GM21529 (cell line): ENCODE results near the gene LGALS3BP.

Source experiments
- ATAC-seq: cut with Tn5 transposase; IDR thresholded peaks from one replicate; pipeline ENCODE4 v1.9.1; 2021; ENCODE audit not compliant: unreplicated experiment

The LGALS3BP gene

DNA sequence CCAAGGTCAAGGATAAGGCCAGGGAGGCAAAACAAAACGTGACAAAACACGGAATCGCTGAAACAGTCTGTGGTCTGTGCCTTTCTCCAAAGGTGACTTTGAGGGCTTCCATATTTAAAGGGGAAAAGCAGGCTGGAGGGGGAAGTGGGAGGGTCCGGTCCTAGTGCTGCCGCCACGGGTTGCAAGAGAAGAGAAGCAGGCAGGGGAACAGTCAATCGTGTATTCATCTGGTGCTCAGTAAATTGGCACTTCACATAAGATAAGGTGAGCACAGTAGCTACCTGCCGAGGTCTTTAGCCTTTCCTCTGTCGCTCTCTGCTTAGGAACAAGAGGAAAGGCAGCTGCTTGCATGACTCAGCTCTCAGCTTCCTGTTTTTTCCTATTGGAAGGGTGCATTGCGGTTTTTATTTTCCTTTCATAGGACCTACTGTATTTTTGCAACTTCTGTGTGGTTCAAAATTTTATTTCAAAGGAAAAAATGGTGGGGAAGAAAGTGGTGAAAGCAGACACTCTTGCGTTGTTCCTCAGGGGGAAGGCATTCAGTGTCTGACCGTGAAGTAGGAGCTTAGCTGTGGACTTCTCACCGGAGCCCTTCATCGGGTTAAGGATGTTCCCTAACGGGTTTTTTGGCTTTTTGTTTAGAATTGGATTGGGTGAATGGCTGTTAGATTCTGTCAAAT, 7.1 kb upstream of the LGALS3BP start:
- ATAC-seq, result no peak

DNA sequence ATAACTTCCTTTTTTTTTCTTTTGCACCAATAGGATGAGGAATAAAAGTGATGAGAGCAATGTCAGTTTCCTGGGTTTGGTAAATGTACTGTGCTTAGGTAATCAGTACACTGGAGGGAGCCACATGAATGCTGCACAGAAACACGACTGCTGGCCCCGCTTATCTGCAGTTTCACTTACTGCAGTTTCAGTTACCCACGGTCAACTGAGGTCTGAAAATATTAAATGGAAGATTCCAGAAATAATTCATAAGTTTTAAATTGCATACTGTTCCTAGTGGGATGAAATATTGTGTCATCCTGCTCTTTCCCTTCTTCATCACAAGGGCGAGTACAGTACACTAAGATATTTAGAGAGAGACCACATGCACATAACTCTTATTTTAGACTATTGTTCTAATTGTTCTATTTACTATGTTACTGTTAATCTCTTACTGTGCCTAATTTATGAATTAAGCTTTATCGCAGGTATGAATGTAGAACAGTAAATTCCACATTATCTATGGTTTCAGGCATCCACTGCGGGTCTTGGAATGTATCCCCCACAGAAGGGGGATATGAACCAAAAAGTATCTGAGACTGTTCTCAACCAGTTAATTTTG, 6.4 kb upstream of the LGALS3BP start:
- ATAC-seq, result no peak

- no peak for ATAC-seq
These were observed 5.7 kb upstream of the LGALS3BP start for GRCh38 chr17:78985395-78985794.

GRCh38 chr17:78981010-78981888, 1.5 kb upstream of the LGALS3BP start:
- ATAC-seq, result no peak

DNA sequence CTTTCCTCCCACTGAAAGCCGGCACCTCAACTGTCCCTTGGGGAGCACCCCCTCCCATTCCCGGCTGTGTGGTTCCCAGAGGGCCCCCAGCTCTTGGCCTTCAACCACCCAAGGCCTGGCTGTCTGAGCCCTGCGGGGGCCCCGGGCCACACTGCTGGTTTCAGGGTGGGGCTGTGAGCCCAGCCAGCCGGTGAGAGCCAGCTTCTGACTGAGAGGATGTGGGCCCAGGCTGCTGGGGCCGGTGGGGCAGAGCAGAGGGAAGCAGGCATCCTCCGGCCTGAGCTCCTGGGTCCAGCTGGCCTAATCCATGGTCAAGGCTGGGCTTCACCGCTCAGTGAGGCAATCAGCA, 875 bp upstream of the LGALS3BP start:
- ATAC-seq, result no peak

- ATAC-seq, result no peak
These were observed 1.4 kb downstream of the LGALS3BP start for GRCh38 chr17:78977997-78978973.

DNA sequence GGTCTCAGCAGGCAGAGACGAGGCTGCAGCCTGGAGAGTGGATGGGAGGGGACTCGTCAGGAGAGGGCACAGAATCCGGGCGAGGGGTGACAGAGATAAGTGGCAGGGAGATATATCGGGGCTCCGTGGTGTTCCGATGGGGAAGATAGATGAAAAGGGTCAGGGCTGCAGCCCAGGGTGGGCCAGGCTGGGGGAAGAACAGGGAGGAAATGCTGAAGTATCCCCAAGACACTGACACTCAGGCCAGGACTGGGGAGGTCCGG, 2.1 kb downstream of the LGALS3BP start:
- ATAC-seq, result no peak

DNA sequence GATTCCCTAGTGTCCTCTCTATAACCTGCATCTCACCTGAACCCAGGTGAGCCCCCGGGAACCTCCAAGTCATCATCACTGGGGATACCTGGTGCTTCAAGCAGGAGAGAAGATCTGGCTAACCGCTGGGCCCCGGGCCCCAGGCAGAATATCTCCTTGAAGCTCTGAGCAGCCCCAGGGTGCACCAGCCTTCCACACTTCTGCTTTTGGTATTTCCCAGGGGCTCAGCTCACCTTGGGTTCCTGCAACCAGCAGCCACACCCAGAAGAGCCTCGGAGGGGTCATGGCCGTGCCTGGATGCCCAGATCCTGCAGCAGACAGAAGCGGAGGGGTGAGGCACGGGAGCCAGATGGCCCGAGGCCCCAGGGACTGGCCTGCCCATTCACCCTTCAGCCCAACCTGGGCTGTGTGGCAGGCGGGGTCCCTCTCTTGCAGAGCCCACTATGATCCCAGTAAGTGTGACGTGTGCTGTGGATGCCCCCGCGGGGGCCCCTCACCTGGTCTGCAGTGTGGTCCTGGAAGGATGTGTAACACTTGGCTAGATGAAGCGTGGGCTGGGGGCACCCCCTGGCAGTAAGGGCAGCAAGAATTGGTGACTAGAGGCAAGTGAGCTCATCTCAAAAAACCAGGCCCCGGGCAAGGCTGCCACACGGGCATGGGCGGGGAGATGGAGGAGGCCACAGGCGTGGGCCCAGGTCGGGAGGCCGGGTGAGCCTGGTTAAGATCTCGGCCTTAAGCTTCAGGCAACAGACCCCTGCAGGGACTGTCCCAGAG, 2.6 kb downstream of the LGALS3BP start:
- ATAC-seq, result no peak

DNA sequence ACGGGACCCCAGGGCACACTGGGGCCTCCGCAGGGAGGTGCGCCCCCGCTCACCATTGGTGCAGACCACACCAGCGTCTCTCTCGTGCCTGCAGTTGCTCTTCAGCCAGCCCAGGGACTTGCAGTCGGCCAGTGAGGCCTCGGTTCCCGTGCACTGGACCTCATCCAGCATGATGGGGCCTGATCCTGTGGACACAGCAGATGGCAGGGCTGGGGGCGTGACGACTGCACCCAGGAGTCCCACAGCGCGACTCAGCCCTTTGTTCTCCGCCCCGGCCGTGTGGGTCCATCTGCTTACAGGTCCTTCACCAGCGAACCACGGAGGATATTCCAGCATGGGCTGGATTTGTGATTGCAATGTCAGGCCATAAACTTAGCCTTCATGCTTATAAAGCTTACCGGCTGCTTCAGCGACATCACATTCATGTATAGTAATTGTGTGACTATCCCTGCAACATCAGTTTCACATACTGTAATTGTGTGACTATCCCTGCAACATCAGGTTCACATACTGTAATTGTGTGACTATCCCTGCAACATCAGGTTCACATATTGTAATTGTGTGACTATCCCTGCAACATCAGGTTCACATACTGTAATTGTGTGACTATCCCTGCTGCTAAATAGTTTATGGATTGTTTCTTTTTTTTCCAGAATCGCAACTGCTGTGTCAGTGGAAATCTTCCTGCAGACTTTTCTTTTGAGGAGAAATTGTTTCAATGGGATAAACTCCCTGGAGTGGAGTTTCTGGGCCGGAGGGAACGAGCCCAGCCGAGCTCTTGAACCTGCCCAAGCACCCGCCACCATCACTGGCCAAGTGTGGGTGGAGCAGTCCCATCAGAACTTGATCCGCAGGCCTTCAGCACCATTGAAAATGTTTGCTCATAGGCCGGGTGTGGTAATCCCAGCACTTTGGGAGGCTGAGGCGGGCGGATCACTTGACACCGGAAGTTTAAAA, 4.8 kb downstream of the LGALS3BP start:
- no peak for ATAC-seq

GRCh38 chr17:78973792-78974520, 5.8 kb downstream of the LGALS3BP start:
- no peak for ATAC-seq

DNA sequence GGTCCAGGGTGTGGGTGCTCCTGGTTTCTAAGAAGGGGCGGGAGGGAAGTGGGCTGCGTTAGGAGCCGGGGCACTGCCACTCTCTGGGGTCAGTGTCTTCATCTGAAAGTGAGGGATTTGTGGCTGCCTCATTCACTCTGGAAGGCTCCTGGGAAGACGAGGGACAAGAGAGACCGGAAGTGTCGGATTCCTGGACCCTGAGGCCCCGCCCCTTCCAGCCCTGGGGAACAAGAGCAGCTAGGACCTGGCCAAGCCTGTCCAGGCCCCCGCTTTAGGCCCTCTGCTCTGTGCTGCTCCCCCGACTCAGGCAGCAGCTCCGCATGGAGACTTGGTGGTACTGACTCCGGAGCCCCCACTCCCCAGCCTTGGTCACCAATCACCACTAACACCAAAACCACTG, 6.5 kb downstream of the LGALS3BP start:
- ATAC-seq, result no peak

DNA sequence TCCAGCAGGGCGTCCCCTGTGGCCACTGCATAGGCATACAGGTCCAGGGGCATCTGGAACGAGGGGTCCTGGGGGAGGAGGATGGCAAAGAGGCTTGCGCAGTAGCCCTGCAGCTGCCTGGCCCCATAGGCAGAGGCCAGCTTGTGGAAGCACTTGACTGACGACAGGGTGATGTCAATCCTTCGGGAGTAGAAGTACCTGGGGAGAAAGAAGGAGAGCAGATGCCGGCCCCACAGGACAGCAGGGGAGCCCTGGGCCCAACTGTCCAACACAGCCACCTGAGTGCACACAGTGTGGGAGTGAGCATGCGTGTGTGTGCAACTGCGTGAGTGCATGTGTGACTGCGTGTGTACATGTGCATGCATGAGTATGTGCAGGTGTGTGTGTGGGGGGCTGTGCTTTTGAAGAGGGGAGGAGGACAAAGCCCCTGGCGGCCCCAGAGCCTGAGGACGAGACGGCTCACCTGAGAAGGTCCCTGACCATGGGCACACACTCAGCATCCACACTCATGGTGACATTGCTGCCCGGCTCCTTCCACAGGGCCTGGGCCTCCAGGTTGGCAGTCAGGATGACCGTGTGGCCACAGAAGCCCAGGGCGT, 7.1 kb downstream of the LGALS3BP start:
- no peak for ATAC-seq

- ATAC-seq, result no peak
These were observed 7.8 kb downstream of the LGALS3BP start for GRCh38 chr17:78971756-78972506.

DNA sequence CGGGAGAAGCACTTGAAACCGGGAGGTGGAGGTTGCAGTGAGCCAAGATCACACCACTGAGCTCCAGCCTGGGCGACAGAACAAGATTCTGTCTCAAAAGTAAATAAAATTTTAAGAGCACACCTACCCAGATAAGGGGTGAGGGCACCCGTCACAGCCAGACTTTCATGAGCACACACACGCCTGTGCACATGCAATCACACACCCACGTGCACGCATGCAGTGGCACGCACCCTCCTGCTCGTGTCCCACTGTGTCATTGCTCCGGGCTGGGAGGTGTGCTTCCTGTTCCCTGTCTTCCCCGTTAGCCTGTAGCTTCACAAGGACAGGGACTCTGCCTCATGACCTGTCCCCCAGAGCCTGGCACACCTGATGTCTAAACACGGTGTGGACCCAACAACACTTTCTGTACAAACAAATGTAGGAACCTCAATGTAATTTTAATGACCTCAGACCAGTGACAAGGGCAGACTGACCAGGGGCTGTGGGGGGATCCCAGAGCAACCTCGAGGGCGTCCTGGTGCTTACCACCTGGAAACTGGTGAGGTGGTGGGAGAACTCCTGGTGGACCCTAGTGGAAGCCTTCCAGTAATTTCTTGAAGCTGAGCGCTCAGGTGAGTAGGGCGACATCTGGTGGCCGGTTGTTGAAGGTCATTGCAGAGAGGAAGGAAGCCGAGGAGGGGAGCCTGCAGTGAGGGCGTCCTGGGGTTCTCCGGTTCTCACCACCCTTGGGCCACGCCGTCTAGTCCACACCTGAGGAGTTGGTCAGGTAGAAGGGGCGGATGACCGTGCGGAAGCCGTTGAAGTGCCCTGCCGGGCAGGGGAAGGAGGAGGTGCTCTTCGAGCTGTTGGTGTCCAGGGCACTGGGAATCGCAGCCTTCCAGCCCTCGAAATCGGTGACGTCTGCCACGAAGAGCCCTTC, 8.6 kb downstream of the LGALS3BP start:
- ATAC-seq, result no peak

DNA sequence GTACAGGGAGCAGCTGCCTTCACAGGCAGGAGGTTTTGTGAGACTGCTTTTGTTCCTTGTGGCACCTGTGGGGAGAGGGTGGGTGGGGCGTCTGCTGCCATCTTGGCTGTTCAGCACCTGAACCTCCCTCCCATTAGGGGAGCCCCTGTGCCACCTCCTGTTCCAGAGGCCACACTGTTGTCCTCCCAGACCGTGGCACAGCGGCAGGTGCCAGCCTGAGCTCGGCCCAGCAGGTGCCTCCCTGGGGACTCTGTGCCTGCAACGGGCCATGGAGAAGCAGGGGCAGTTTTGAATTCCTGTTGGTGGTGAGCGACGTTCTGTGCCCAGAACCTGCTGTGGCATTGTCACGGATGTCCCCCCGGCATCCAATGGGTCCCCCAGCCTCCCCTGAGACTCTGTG, 9.9 kb downstream of the LGALS3BP start:
- ATAC-seq, result no peak

DNA sequence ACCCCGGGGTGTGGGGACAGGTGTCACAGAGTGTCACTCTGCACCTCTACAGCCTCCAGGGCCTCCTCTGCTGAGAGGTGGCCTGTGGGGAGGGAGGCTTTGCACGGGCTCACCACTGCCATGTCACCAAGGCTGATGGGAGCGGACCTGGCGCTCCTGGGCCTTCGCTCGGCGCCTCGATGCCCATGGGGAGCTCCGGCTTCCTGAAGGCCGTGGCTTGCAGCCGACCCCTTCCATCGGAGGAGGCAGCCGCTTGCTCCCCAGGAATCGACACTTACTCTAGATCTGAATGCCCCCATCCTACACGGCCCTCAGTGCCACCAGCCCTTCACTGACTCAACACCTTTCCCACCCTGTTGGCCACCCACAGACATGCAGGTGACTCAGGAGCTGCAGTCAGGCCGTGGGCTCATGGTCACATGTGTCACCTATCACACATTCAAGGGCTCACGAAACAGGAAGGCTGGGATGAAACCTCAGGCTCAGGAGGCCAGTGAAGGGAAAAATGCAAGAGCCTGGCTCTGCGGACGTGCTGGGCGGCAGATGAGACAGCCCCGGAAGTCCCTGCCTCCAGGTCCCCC, 11.9 kb downstream of the LGALS3BP start:
- no peak for ATAC-seq
